ENCODE results near the gene MITF. TPM values are rescaled to one million over a fixed set of nuclear protein-coding genes. Genes with fewer than 3 reads are reported as not detected.

Gene MITF
- total RNA-seq, 4 donors from 2014 or later: 12.2 to 20.9 (median 17.1) TPM

GRCh38 chr3:69871251-69871650, 132.0 kb downstream of the MITF start:
- Histone ChIP-seq H3K27ac (no peak overlapping the region), H3K4me3 (no peak overlapping the region), H3K36me3 (no peaks in the 10 kb centered on the region), H3K27me3 (no peaks in the 10 kb centered on the region), H3K4me1 (peaks cover 0 to 7% (median 2%) of the 10 kb centered on the region in 4 donors), H3K9me3 (no peaks in the 10 kb centered on the region)
- TF ChIP-seq EP300 (IDR thresholded peaks at IDR 0.05; ENCODE audit: low read depth) (no peak), POLR2AphosphoS5 (IDR thresholded peaks at IDR 0.05) (no peak), CTCF (IDR thresholded peaks at IDR 0.05) (no peak), POLR2A (IDR thresholded peaks at IDR 0.05) (no peak)
- intact Hi-C loops (cut with DNase I; ENCODE audit: low total_unique reads): no loop called here
- WGBS, 2 donors (ENCODE audit: low coverage in 1 of 2): 52 to 54% methylated on average over 2 of the region's 2 CpGs
- in situ Hi-C loops (cut with MboI; ENCODE audit: low pct_ligation_motif_present in 1 of 4, low pct_unique_long_range_greater_than_20kb in 1 of 4, low sequenced_read_pairs in 3 of 4): no loop called here
- no peak for DNase-seq

- TF ChIP-seq CTCF (IDR thresholded peaks at IDR 0.05) (no peak), POLR2AphosphoS5 (IDR thresholded peaks at IDR 0.05) (no peak), POLR2A (IDR thresholded peaks at IDR 0.05) (no peak), EP300 (IDR thresholded peaks at IDR 0.05; ENCODE audit: low read depth) (no peak)
Measured at GRCh38 chr3:69871868-69872267, 132.6 kb downstream of the MITF start.

GRCh38 chr3:69872783-69873378, 133.6 kb downstream of the MITF start:
- TF ChIP-seq POLR2A (IDR thresholded peaks at IDR 0.05) (no peak), CTCF (IDR thresholded peaks at IDR 0.05) (no peak), EP300 (IDR thresholded peaks at IDR 0.05; ENCODE audit: low read depth) (no peak), POLR2AphosphoS5 (IDR thresholded peaks at IDR 0.05) (no peak)
- WGBS, 2 donors (ENCODE audit: low coverage in 1 of 2): 74 to 80% methylated on average over 4 of the region's 4 CpGs
- intact Hi-C loops (cut with DNase I; ENCODE audit: low total_unique reads) (no loop called here), in situ Hi-C loops (cut with MboI; ENCODE audit: low pct_ligation_motif_present in 1 of 4, low pct_unique_long_range_greater_than_20kb in 1 of 4, low sequenced_read_pairs in 3 of 4) (no loop called here)
- H3K27me3 ChIP-seq: no peaks in the 10 kb centered on the region
- no peak overlapping the region for H3K27ac ChIP-seq
- H3K4me3 ChIP-seq: no peak overlapping the region
- H3K4me1 ChIP-seq: no peaks in the 10 kb centered on the region
- H3K36me3 ChIP-seq: no peaks in the 10 kb centered on the region
- DNase-seq: no peak
- H3K9me3 ChIP-seq: no peaks in the 10 kb centered on the region

More at GRCh38 chr3:69871868-69872267, 132.6 kb downstream of the MITF start:
- in situ Hi-C loops (cut with MboI; ENCODE audit: low pct_ligation_motif_present in 1 of 4, low pct_unique_long_range_greater_than_20kb in 1 of 4, low sequenced_read_pairs in 3 of 4) (no loop called here), intact Hi-C loops (cut with DNase I; ENCODE audit: low total_unique reads) (no loop called here)
- Histone ChIP-seq H3K4me3 (no peak overlapping the region), H3K27me3 (no peaks in the 10 kb centered on the region), H3K36me3 (no peaks in the 10 kb centered on the region), H3K4me1 (peaks cover 0 to 6% (median under 1%) of the 10 kb centered on the region in 4 donors), H3K27ac (no peak overlapping the region), H3K9me3 (no peaks in the 10 kb centered on the region)
- DNase-seq: no peak
- 65 to 66% methylated on average over 3 of the region's 3 CpGs for WGBS, 2 donors (ENCODE audit: low coverage in 1 of 2)

GRCh38 chr3:69876073-69876472, 136.8 kb downstream of the MITF start:
- Histone ChIP-seq H3K9me3 (no peaks in the 10 kb centered on the region), H3K27me3 (no peaks in the 10 kb centered on the region), H3K36me3 (no peaks in the 10 kb centered on the region), H3K27ac (no peak overlapping the region), H3K4me3 (no peak overlapping the region), H3K4me1 (peaks cover 0 to 3% (median 0%) of the 10 kb centered on the region in 4 donors)
- no peak for TF ChIP-seq CTCF (IDR thresholded peaks at IDR 0.05)
- no peak for TF ChIP-seq POLR2AphosphoS5 (IDR thresholded peaks at IDR 0.05)
- TF ChIP-seq EP300 (IDR thresholded peaks at IDR 0.05; ENCODE audit: low read depth): no peak
- no peak for TF ChIP-seq POLR2A (IDR thresholded peaks at IDR 0.05)
- intact Hi-C loops (cut with DNase I; ENCODE audit: low total_unique reads) (no loop called here), in situ Hi-C loops (cut with MboI; ENCODE audit: low pct_ligation_motif_present in 1 of 4, low pct_unique_long_range_greater_than_20kb in 1 of 4, low sequenced_read_pairs in 3 of 4) (no loop called here)
- WGBS, 2 donors (ENCODE audit: low coverage in 1 of 2): 91 to 99% methylated on average over 9 of the region's 9 CpGs
- DNase-seq: no peak
